SK-N-SH (cell line): Measurements from ENCODE around the gene PIP4K2A. TPM values are rescaled to one million over a fixed set of nuclear protein-coding genes. Genes with fewer than 3 reads are reported as not detected.

Experiments used
- CTCF ChIA-PET: fragments of 300-600, 350-600 bp; formaldehyde crosslinking; extraction: SDS; loops from one replicate; lab custom pipeline; 2021; lab: Yijun Ruan, JAX
- POLR2A ChIA-PET: fragments of 350-600 bp; sonication (Branson Sonifier 250); formaldehyde crosslinking; extraction: SDS; loops from one replicate; lab custom pipeline; 2020; ENCODE audit warnings: antibody characterized with exemption, inconsistent platforms; lab: Yijun Ruan, JAX
- DNase-seq: peaks from one replicate; pipeline ENCODE4 v3.0.0; 2012
- H2AFZ ChIP-seq: fragments of 200-600 bp; sonication (generic); 2 replicates; pipeline ENCODE4 v1.8.1; 2016; ENCODE audit warnings: antibody characterized with exemption, mild to moderate bottlenecking, low read depth
- H3F3A ChIP-seq: fragments of 200-600 bp; sonication (generic); replicated peaks from 2 replicates; pipeline ENCODE3; 2016; ENCODE audit warnings: antibody characterized with exemption, mild to moderate bottlenecking; ENCODE audit not compliant: insufficient read depth
- H3K27ac ChIP-seq, 2 experiments: fragments of 200-500 bp in 1 of 2; fragments of 200-600 bp in 1 of 2; sonication (Bioruptor generic) in 1 of 2; sonication (generic), shearing (Covaris generic) in 1 of 2; 2 replicates each; pipeline versions ENCODE4 v1.5.1 to v1.6.1; 2014 to 2016; ENCODE audit warnings: low read depth in 2 of 2, inconsistent platforms in 1 of 2, low read length in 1 of 2, mild to moderate bottlenecking in 1 of 2, mixed read lengths in 1 of 2
- H3K27me3 ChIP-seq: fragments of 200-600 bp; sonication (generic), shearing (Covaris generic); 2 replicates; pipeline ENCODE4 v1.6.1; 2016; ENCODE audit warnings: mixed run types; ENCODE audit not compliant: insufficient read depth
- H3K36me3 ChIP-seq, 2 experiments: fragments of 200-500 bp in 1 of 2; fragments of 200-600 bp in 1 of 2; sonication (Bioruptor generic) in 1 of 2; sonication (generic) in 1 of 2; replicated peaks in 1 of 2; 2 replicates each; pipeline versions ENCODE3 to v1.5.1; 2014 to 2016; ENCODE audit warnings: low read length in 1 of 2, mild to moderate bottlenecking in 1 of 2; ENCODE audit not compliant: insufficient read depth in 2 of 2, control insufficient read depth in 1 of 2
- H3K4me1 ChIP-seq, 2 experiments: fragments of 200-500 bp in 1 of 2; fragments of 200-600 bp in 1 of 2; sonication (Bioruptor generic) in 1 of 2; sonication (generic), shearing (Covaris generic) in 1 of 2; 2 replicates each; pipeline versions ENCODE4 v1.5.1 to v1.6.1; 2014 to 2016; ENCODE audit warnings: low read depth in 1 of 2, low read length in 1 of 2, mixed run types in 1 of 2; ENCODE audit not compliant: insufficient read depth in 2 of 2, control insufficient read depth in 1 of 2
- H3K4me2 ChIP-seq: fragments of 200-600 bp; sonication (generic), shearing (Covaris generic); 2 replicates; pipeline ENCODE4 v1.6.1; 2017; ENCODE audit warnings: mixed run types
- H3K4me3 ChIP-seq, 2 experiments: fragments of 200-500 bp in 1 of 2; fragments of 200-600 bp in 1 of 2; sonication (Bioruptor generic) in 1 of 2; sonication (generic), shearing (Covaris generic) in 1 of 2; 2 replicates each; pipeline versions ENCODE4 v1.5.1 to v1.8.1; 2014 to 2016; ENCODE audit warnings: low read depth in 2 of 2, inconsistent platforms in 1 of 2, low read length in 1 of 2, mild to moderate bottlenecking in 1 of 2, mixed read lengths in 1 of 2, moderate library complexity in 1 of 2
- H3K79me2 ChIP-seq: fragments of 200-600 bp; sonication (generic); 2 replicates; pipeline ENCODE4 v1.8.1; 2017; ENCODE audit warnings: mild to moderate bottlenecking; ENCODE audit not compliant: insufficient read depth
- H3K9ac ChIP-seq: fragments of 200-600 bp; sonication (generic); 2 replicates; pipeline ENCODE4 v1.6.1; 2017; ENCODE audit warnings: mixed run types
- H3K9me2 ChIP-seq: fragments of 200-600 bp; sonication (generic); 2 replicates; pipeline ENCODE4 v1.6.1; 2017; ENCODE audit warnings: mixed run types
- H3K9me3 ChIP-seq: fragments of 200-600 bp; sonication (generic); 2 replicates; pipeline ENCODE4 v1.6.1; 2017; ENCODE audit warnings: mixed run types, mild to moderate bottlenecking, moderate library complexity
- H4K20me1 ChIP-seq: fragments of 200-600 bp; sonication (generic); 2 replicates; pipeline ENCODE4 v1.6.1; 2017; ENCODE audit warnings: mild to moderate bottlenecking, mixed run types; ENCODE audit not compliant: insufficient read depth
- EP300 ChIP-seq, 2 experiments: IDR thresholded peaks; 2 replicates each; pipeline versions ENCODE4 v1.4.0 to v1.6.1; 2012; ENCODE audit warnings: borderline replicate concordance in 1 of 2, low read depth in 1 of 2, low read length in 1 of 2
- FOSL2 ChIP-seq: IDR thresholded peaks from 2 replicates; pipeline ENCODE4 v1.4.0; 2012; ENCODE audit warnings: low read depth, mild to moderate bottlenecking, moderate library complexity, borderline replicate concordance
- FOXJ3 ChIP-seq: sonication (generic); formaldehyde crosslinking; IDR thresholded peaks from 2 replicates; pipeline ENCODE4 v1.5.1; 2020; ENCODE audit warnings: mild to moderate bottlenecking, missing genetic modification reagents
- IRF3 ChIP-seq: fragments of 150-350 bp; IDR thresholded peaks from 2 replicates; pipeline ENCODE4 v1.6.1; 2016; ENCODE audit warnings: mild to moderate bottlenecking, low read depth, low read length
- MAX ChIP-seq: IDR thresholded peaks from 2 replicates; pipeline ENCODE4 v1.4.0; 2012; ENCODE audit warnings: low read depth
- MEF2A ChIP-seq: IDR thresholded peaks from 2 replicates; pipeline ENCODE4 v1.4.0; 2012; ENCODE audit warnings: low read depth, borderline replicate concordance
- PBX3 ChIP-seq: IDR thresholded peaks from 2 replicates; pipeline ENCODE4; 2012
- POLR2AphosphoS5 ChIP-seq: IDR thresholded peaks from 2 replicates; pipeline ENCODE4 v1.6.1; 2012; ENCODE audit warnings: low read depth, low read length
- RAD21 ChIP-seq: IDR thresholded peaks from 2 replicates; pipeline ENCODE4 v1.6.1; 2012; ENCODE audit warnings: mild to moderate bottlenecking, low read length
- REST ChIP-seq: IDR thresholded peaks from 2 replicates; pipeline ENCODE4 v1.6.1; 2012; ENCODE audit warnings: mild to moderate bottlenecking, low read depth, low read length, moderate library complexity
- RXRA ChIP-seq: IDR thresholded peaks from 2 replicates; pipeline ENCODE4 v1.4.0; 2012; ENCODE audit warnings: low read depth, mild to moderate bottlenecking, borderline replicate concordance
- SMC3 ChIP-seq: IDR thresholded peaks from 2 replicates; pipeline ENCODE4 v1.6.1; 2012; ENCODE audit warnings: low read depth, low read length, improper control_type of control experiment
- TCF12 ChIP-seq: IDR thresholded peaks from 2 replicates; pipeline ENCODE4 v1.4.0; 2012
- USF1 ChIP-seq: IDR thresholded peaks from 2 replicates; pipeline ENCODE4 v1.4.0; 2012; ENCODE audit warnings: low read depth, borderline replicate concordance
- YY1 ChIP-seq: IDR thresholded peaks from 2 replicates; pipeline ENCODE4 v1.4.0; 2012; ENCODE audit warnings: low read depth, mild to moderate bottlenecking
- ZBTB33 ChIP-seq: IDR thresholded peaks from 2 replicates; pipeline ENCODE4 v1.4.0; 2012; ENCODE audit warnings: low read depth, borderline replicate concordance
- WGBS: methylation state at CpG from one replicate; pipeline ENCODE4 v1.1.6; 2017; ENCODE audit warnings: low lambda C conversion rate; 5-methylcytosine and 5-hydroxymethylcytosine counted together
- polyA plus RNA-seq, 3 experiments: library from polyadenylated mRNA; depleted of rRNA; stranded (reverse); fragments of >200 nt; gene quantifications; 2 replicates each; pipeline ENCODE4 v1.2.3, GENCODE V29; 2012

PIP4K2A gene
- polyA plus RNA-seq, 1 of the 3 experiments (the other 2 are of a cell fraction), result 10.8 TPM

- peak; percentile 46; the same call in 1 of the 2 replicates for TF ChIP-seq ZBTB33
- TF ChIP-seq REST, result peak; percentile 63; the same call in 1 of the 2 replicates
- no peak for TF ChIP-seq USF1
- TF ChIP-seq RAD21, result no peak
- TF ChIP-seq FOXJ3 (CRISPR knock-in tag), result no peak
- TF ChIP-seq, all 33 proteins: peak for 15
Measured at GRCh38 chr10:22620140-22620857, 94.1 kb downstream of the PIP4K2A start (continued).

DNA sequence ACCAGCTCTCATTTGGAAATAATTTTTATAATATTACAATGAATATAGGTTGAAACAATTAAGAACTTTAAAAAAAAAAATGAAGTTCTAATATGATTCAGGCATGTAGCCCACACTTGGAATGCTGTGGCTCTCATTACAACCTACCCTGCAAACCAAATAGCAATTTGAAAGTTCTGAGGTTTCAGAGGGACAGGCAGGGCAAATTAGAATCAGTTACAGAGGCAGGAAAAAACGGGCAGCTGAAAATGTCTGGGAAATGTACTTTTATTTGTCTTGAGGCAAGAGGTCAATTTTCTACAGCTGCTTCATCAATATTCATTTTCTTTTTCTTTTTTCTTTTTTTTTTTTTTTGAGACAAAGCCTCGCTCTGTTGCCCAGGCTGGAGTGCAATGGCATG is 95.3 kb downstream of the PIP4K2A start:
- H3K27me3 ChIP-seq, result no peaks in the 10 kb centered on the region
- H3K4me3 ChIP-seq, result no peak overlapping the region
- no peak overlapping the region for H2AFZ ChIP-seq
- H3K4me2 ChIP-seq, result no peak overlapping the region
- H3K9me2 ChIP-seq, result no peaks in the 10 kb centered on the region
- peaks cover 58% of the 10 kb centered on the region for H3F3A ChIP-seq
- H3K79me2 ChIP-seq, result peaks cover 71% of the 10 kb centered on the region; the same call in 1 of the 2 replicates
- no peaks in the 10 kb centered on the region for H3K9me3 ChIP-seq
- ChIA-PET POLR2A (no interaction called here), CTCF (no interaction called here)
- H3K27ac ChIP-seq, result peak overlapping the region; percentile 71 to 89; a peak in 3 of 4 replicates
- TF ChIP-seq MEF2A (no peak), PBX3 (0 out of 2 replicates have a peak, but pooled peaks have one; percentile 13), USF1 (no peak), IRF3 (no peak), POLR2AphosphoS5 (no peak), EP300 (IDR thresholded peaks at IDR 0.05; ENCODE audit: borderline replicate concordance in 1 of 2, low read depth in 1 of 2, low read length in 1 of 2) (no peak), SMC3 (no peak), YY1 (no peak), MAX (no peak), TCF12 (peak; percentile 42), RXRA (no peak), FOSL2 (no peak), FOXJ3 (CRISPR knock-in tag) (no peak)
- no peak overlapping the region for H3K9ac ChIP-seq
- no peaks in the 10 kb centered on the region; the same call in 1 of the 2 replicates for H4K20me1 ChIP-seq
- no peak for DNase-seq
- peaks cover 41 to 70% of the 10 kb centered on the region in 2 experiments for H3K4me1 ChIP-seq
- WGBS, result 48% methylated on average over 2 of the region's 2 CpGs
- H3K36me3 ChIP-seq, result no peaks in the 10 kb centered on the region
